SK-N-MC (cell line): ENCODE data around the gene SIMC1.

Experiments used
- EZH2 ChIP-seq: fragments of 200-600 bp; sonication (generic); IDR thresholded peaks from one replicate; pipeline ENCODE4 v1.6.1; 2017; ENCODE audit warnings: antibody characterized with exemption
- POLR2AphosphoS5 ChIP-seq: IDR thresholded peaks from 2 replicates; pipeline ENCODE4 v1.6.1; 2012; ENCODE audit warnings: mild to moderate bottlenecking, low read depth, low read length, borderline replicate concordance

DNA sequence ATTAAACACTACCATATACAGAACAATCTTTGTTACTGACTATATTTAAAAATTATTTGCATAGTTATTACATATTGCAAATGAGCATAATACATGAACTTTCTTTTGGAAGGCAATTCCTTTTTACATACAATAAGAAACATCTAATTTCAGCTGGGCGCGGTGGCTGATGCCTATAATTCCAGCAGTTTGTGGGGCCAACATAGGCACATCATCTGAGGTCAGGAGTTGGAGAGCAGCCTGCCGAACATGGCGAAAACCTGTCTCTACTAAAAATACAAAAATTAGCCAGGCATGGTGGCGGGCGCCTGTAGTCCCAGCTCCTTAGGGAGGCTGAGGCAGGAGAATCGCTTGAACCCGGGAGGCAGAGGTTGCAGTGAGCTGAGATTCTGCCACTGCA is 36.4 kb upstream of the SIMC1 start:
- TF ChIP-seq POLR2AphosphoS5: no peak
- TF ChIP-seq EZH2: no peak
